Measurements from ENCODE around the gene TMC7.

TMC7 gene

DNA sequence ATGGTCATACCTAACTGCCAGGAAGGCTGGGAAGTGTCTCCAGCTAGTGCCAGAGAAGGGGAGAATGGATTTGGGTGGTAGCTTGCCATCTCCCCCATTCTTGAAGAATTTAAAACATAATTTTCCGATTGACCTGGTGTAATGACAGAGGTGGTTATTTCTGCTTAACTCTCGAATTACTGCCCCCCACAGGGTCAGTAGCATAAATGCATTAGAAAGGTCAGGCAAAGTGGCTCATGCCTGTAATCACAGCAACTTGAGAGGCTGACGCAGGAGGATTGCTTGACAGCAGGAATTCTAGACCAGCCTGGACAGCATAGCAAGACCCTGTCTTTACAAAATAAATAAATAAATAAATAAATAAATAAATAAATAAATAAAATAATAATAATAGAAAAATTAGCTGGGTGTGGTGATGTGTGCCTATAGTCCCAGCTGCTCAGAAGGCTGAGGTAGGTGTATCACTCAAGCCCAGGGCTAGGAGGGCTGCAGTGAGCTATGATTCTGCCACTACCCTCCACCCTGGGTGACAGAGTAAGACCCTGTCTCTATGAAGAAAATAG lies 27.5 kb downstream of the TMC7 start:
- peaks cover 0 to 4% (median 3%) of the 10 kb centered on the region in 3 donors for H3K36me3 ChIP-seq
- TF ChIP-seq CTCF (IDR thresholded peaks at IDR 0.05) = no peak
- no peak for DNase-seq
- intact Hi-C loops (cut with DNase I; ENCODE audit: low total_unique reads) = no loop called here
- no peak overlapping the region for H3K27ac ChIP-seq
- no peak overlapping the region for H3K4me3 ChIP-seq
- no peaks in the 10 kb centered on the region for H3K4me1 ChIP-seq
- H3K27me3 ChIP-seq = no peaks in the 10 kb centered on the region
- peaks cover 0 to 7% (median 0%) of the 10 kb centered on the region in 3 donors for H3K9me3 ChIP-seq

DNA sequence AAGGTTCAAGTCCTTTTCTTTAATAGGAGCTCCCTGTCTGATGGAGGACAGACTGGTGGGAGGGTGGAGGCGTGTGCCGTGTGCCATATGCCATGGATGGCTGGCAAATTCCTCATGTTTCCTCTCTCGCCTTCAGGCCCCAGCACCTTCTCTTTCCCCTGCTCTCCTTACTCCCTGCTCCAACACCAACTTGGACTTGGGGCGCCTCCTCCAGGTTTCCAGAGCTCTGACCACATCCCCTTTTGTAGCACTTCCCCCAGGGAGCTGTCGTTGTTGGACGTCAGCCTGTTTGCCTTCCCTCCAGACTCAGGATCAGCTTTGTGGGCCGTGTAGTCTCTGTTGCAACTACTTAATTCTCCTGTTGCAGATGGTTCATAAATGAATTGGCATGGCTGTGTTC lies 30.7 kb downstream of the TMC7 start:
- DNase-seq = no peak

GRCh38 chr16:19017179-19017578 lies 33.4 kb downstream of the TMC7 start:
- no peaks in the 10 kb centered on the region for H3K36me3 ChIP-seq
- H3K27me3 ChIP-seq = no peaks in the 10 kb centered on the region
- no peak for TF ChIP-seq CTCF (IDR thresholded peaks at IDR 0.05)
- no peak overlapping the region for H3K27ac ChIP-seq
- no peaks in the 10 kb centered on the region for H3K9me3 ChIP-seq
- no peak overlapping the region for H3K4me3 ChIP-seq
- no peaks in the 10 kb centered on the region for H3K4me1 ChIP-seq
- intact Hi-C loops (cut with DNase I; ENCODE audit: low total_unique reads) = no loop called here
- DNase-seq = no peak

More for the DNA sequence above, 30.7 kb downstream of the TMC7 start:
- no peaks in the 10 kb centered on the region for H3K27me3 ChIP-seq
- peaks cover 0 to 4% (median 3%) of the 10 kb centered on the region in 3 donors for H3K36me3 ChIP-seq
- no peak overlapping the region for H3K4me3 ChIP-seq
- peaks cover 0 to 7% (median 0%) of the 10 kb centered on the region in 3 donors for H3K9me3 ChIP-seq
- intact Hi-C loops (cut with DNase I; ENCODE audit: low total_unique reads) = no loop called here
- H3K27ac ChIP-seq = no peak overlapping the region
- no peaks in the 10 kb centered on the region for H3K4me1 ChIP-seq
- TF ChIP-seq CTCF (IDR thresholded peaks at IDR 0.05) = no peak

DNA sequence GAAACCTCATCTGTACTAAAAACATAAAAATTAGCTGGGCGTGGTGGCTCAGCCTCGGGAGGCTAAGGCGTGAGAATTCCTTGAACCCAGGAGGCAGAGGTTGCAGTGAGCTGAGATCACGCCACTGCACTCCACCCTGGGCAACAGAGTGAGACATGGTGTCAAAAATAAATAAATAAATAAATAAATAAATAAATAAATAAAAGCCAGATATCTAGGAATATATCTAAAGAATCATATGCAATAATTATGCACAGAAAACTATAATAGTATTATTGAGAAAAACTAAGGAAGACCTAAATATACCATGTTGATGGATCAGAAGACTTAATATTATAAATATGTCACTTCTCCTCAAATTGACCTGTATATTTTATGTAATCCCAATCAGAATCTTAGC lies 37.0 kb downstream of the TMC7 start:
- H3K4me3 ChIP-seq = no peak overlapping the region
- no peaks in the 10 kb centered on the region for H3K27me3 ChIP-seq
- H3K27ac ChIP-seq = no peak overlapping the region
- TF ChIP-seq CTCF (IDR thresholded peaks at IDR 0.05) = no peak
- no peak for DNase-seq
- intact Hi-C loops (cut with DNase I; ENCODE audit: low total_unique reads) = no loop called here
- no peaks in the 10 kb centered on the region for H3K9me3 ChIP-seq
- H3K4me1 ChIP-seq = no peaks in the 10 kb centered on the region
- no peaks in the 10 kb centered on the region for H3K36me3 ChIP-seq

GRCh38 chr16:19021747-19022146 lies 38.0 kb downstream of the TMC7 start:
- no peaks in the 10 kb centered on the region for H3K27me3 ChIP-seq
- no peaks in the 10 kb centered on the region for H3K4me1 ChIP-seq
- H3K27ac ChIP-seq = no peak overlapping the region
- TF ChIP-seq CTCF (IDR thresholded peaks at IDR 0.05) = no peak
- no peaks in the 10 kb centered on the region for H3K36me3 ChIP-seq
- H3K9me3 ChIP-seq = no peaks in the 10 kb centered on the region
- no peak overlapping the region for H3K4me3 ChIP-seq
- intact Hi-C loops (cut with DNase I; ENCODE audit: low total_unique reads) = no loop called here
- DNase-seq = no peak

- intact Hi-C loops (cut with DNase I; ENCODE audit: low total_unique reads) = no loop called here
- H3K9me3 ChIP-seq = no peaks in the 10 kb centered on the region
- no peak overlapping the region for H3K4me3 ChIP-seq
- no peak for TF ChIP-seq CTCF (IDR thresholded peaks at IDR 0.05)
- no peak overlapping the region for H3K27ac ChIP-seq
- no peak for DNase-seq
- no peaks in the 10 kb centered on the region for H3K36me3 ChIP-seq
- no peaks in the 10 kb centered on the region for H3K4me1 ChIP-seq
- no peaks in the 10 kb centered on the region for H3K27me3 ChIP-seq
Measured at GRCh38 chr16:19027416-19027815, 43.7 kb downstream of the TMC7 start.

All from tibial artery (tissue), 4 donors.